Parathyroid adenoma (tissue), 2 donors: ENCODE results near the gene TCF25.
"Not testable (repeated sequence)": the region's sequence is repeated elsewhere in the genome, so short reads cannot be mapped to it uniquely, and the experiment has no call there.

Experiments used
- H2AFZ ChIP-seq: fragments of 300-600 bp; sonication (generic); one replicate; pipeline ENCODE4 v1.7.0; 2017; ENCODE audit warnings: antibody characterized with exemption, mild to moderate bottlenecking
- H3K27ac ChIP-seq: fragments of 300-600 bp; sonication (generic); one replicate; pipeline ENCODE4 v1.7.0; 2017
- H3K27me3 ChIP-seq: fragments of 300-600 bp; sonication (generic); one replicate; pipeline ENCODE4 v1.7.0; 2017; ENCODE audit warnings: low read length; ENCODE audit not compliant: control insufficient read depth, insufficient read depth
- H3K36me3 ChIP-seq: fragments of 300-600 bp; sonication (generic); one replicate; pipeline ENCODE4 v1.7.0; 2017; ENCODE audit warnings: low read length; ENCODE audit not compliant: control insufficient read depth, insufficient read depth
- H3K4me1 ChIP-seq: fragments of 300-600 bp; sonication (generic); one replicate; pipeline ENCODE4 v1.7.0; 2017; ENCODE audit warnings: control low read depth
- H3K4me2 ChIP-seq: fragments of 300-600 bp; sonication (generic); one replicate; pipeline ENCODE4 v1.7.0; 2017; ENCODE audit warnings: low read length
- H3K4me3 ChIP-seq: fragments of 300-600 bp; sonication (generic); one replicate; pipeline ENCODE4 v1.7.0; 2017; ENCODE audit warnings: low read depth, low read length
- H3K79me2 ChIP-seq: fragments of 300-600 bp; sonication (generic); one replicate; pipeline ENCODE4 v1.7.0; 2017; ENCODE audit warnings: control low read depth
- H3K9ac ChIP-seq: fragments of 300-600 bp; sonication (generic); one replicate; pipeline ENCODE4 v1.7.0; 2017; ENCODE audit warnings: mild to moderate bottlenecking
- H3K9me3 ChIP-seq: fragments of 300-600 bp; sonication (generic); one replicate; pipeline ENCODE4 v1.7.0; 2017; ENCODE audit warnings: low read length; ENCODE audit not compliant: control insufficient read depth
- TF ChIP-seq, protein P1 (sequence below): fragments of 300-600 bp; sonication (generic); IDR thresholded peaks from one replicate; pipeline ENCODE4 v1.7.0; 2017; ENCODE audit warnings: antibody characterized with exemption, mild to moderate bottlenecking
- donor health status: primary hyperparathyroidism.

The TCF25 gene

DNA sequence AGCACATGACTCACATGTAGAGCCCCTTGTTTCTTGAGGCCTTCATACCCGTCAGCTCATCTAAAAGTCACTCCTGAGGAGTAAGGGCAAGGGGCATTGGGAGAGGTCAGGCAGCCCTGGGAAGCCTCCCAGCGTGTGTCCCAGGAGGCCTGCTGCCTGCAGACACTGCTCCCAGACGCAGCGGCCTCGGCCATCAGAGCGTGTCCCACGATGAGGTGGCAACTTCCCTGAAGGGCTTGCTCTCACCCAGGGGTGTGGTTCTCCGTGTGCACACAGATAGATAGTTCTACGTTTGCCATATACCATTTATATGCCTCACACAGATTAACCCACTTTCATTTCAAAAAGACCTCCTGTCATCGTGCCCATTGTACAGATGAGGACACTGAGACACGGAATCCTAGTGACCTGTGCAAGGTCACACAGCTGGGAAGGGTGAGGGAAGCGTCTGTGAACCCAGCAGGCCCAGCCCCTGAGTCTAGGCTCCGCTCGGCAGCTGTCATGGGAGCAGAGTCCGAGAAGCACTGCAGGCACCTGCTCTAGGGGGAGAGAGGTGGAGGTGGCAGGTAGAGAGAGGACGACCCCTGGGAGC is 58.0 kb downstream of the TCF25 start:
- Histone ChIP-seq H3K27me3 (no peaks in the 10 kb centered on the region), H3K79me2 (no peaks in the 10 kb centered on the region), H3K4me2 (no peak overlapping the region), H3K36me3 (no peaks in the 10 kb centered on the region), H3K4me1 (peaks cover 1% of the 10 kb centered on the region), H3K9ac (no peak overlapping the region), H3K4me3 (no peak overlapping the region), H3K27ac (no peak overlapping the region), H2AFZ (no peak overlapping the region), H3K9me3 (no peaks in the 10 kb centered on the region)
- TF ChIP-seq, protein P1, sequence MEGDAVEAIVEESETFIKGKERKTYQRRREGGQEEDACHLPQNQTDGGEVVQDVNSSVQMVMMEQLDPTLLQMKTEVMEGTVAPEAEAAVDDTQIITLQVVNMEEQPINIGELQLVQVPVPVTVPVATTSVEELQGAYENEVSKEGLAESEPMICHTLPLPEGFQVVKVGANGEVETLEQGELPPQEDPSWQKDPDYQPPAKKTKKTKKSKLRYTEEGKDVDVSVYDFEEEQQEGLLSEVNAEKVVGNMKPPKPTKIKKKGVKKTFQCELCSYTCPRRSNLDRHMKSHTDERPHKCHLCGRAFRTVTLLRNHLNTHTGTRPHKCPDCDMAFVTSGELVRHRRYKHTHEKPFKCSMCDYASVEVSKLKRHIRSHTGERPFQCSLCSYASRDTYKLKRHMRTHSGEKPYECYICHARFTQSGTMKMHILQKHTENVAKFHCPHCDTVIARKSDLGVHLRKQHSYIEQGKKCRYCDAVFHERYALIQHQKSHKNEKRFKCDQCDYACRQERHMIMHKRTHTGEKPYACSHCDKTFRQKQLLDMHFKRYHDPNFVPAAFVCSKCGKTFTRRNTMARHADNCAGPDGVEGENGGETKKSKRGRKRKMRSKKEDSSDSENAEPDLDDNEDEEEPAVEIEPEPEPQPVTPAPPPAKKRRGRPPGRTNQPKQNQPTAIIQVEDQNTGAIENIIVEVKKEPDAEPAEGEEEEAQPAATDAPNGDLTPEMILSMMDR = no peak

DNA sequence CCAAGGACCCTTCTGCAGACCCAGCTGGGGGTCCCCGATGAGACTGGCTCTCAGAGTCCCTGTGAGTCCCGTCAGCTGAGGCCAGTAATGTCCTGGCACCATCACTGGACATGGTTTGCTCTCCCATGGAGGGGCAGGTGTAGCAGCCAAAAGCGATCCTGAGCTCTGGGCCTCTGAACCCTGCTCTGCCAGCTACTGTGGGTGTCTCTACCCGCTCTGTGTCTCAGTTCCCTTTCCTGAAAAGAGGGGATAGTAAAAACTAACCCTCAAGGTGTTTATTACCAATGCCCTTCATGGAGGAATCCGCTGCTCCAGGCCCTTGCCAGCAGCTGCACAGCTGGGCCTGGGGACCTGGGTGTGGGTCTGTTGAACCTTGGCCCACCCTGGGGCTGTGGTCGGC is 58.6 kb downstream of the TCF25 start:
- Histone ChIP-seq H3K4me2 (no peak overlapping the region), H3K9me3 (no peaks in the 10 kb centered on the region), H3K4me3 (no peak overlapping the region), H2AFZ (no peak overlapping the region), H3K27me3 (no peaks in the 10 kb centered on the region), H3K4me1 (no peaks in the 10 kb centered on the region), H3K9ac (no peak overlapping the region), H3K79me2 (no peaks in the 10 kb centered on the region), H3K27ac (no peak overlapping the region), H3K36me3 (no peaks in the 10 kb centered on the region)
- TF ChIP-seq, protein P1 = no peak

DNA sequence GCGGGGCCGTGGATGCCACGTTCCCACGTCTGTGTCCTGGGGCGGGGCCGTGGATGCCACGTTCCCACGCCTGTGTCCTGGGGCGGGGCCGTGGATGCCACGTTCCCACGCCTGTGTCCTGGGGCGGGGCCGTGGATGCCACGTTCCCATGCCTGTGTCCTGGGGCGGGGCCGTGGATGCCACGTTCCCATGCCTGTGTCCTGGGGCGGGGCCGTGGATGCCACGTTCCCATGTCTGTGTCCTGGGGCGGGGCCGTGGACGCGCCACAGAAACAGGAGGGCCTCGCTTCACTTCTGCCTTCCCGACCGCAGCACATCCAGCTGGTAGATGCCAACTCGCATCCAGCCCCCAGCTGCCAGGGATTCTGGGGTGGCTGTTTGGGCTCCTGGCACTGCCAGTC is 60.6 kb downstream of the TCF25 start:
- not testable (repeated sequence) for H3K4me1 ChIP-seq, H3K9ac ChIP-seq, H3K79me2 ChIP-seq, H3K27ac ChIP-seq, H3K9me3 ChIP-seq, H3K36me3 ChIP-seq, H3K4me2 ChIP-seq, H2AFZ ChIP-seq, H3K27me3 ChIP-seq, H3K4me3 ChIP-seq

DNA sequence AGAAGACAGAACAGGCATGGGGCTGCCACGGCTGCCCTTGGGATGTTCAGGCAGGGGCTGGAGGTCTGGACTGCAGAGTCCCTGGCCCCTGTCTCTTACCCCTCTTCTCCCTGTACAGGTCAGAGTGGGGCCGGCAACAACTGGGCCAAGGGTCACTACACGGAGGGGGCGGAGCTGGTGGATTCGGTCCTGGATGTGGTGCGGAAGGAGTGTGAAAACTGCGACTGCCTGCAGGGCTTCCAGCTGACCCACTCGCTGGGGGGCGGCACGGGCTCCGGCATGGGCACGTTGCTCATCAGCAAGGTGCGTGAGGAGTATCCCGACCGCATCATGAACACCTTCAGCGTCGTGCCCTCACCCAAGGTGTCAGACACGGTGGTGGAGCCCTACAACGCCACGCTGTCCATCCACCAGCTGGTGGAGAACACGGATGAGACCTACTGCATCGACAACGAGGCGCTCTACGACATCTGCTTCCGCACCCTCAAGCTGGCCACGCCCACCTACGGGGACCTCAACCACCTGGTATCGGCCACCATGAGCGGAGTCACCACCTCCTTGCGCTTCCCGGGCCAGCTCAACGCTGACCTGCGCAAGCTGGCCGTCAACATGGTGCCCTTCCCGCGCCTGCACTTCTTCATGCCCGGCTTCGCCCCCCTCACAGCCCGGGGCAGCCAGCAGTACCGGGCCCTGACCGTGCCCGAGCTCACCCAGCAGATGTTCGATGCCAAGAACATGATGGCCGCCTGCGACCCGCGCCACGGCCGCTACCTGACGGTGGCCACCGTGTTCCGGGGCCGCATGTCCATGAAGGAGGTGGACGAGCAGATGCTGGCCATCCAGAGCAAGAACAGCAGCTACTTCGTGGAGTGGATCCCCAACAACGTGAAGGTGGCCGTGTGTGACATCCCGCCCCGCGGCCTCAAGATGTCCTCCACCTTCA is 61.5 kb downstream of the TCF25 start:
- no peaks in the 10 kb centered on the region for H3K9me3 ChIP-seq

DNA sequence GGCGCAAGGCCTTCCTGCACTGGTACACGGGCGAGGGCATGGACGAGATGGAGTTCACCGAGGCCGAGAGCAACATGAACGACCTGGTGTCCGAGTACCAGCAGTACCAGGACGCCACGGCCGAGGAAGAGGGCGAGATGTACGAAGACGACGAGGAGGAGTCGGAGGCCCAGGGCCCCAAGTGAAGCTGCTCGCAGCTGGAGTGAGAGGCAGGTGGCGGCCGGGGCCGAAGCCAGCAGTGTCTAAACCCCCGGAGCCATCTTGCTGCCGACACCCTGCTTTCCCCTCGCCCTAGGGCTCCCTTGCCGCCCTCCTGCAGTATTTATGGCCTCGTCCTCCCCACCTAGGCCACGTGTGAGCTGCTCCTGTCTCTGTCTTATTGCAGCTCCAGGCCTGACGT is 62.2 kb downstream of the TCF25 start:
- H3K4me1 ChIP-seq, H3K27me3 ChIP-seq, H3K27ac ChIP-seq, H3K36me3 ChIP-seq, H3K4me3 ChIP-seq, H3K79me2 ChIP-seq, H2AFZ ChIP-seq, H3K4me2 ChIP-seq, H3K9me3 ChIP-seq, H3K9ac ChIP-seq: not testable (repeated sequence)

More for the DNA sequence above, 61.5 kb downstream of the TCF25 start:
- Histone ChIP-seq H3K4me3 (no peak overlapping the region), H3K4me1 (no peaks in the 10 kb centered on the region), H3K36me3 (no peaks in the 10 kb centered on the region), H3K9ac (no peak overlapping the region), H3K79me2 (no peaks in the 10 kb centered on the region), H2AFZ (no peak overlapping the region), H3K27me3 (no peaks in the 10 kb centered on the region), H3K4me2 (no peak overlapping the region), H3K27ac (no peak overlapping the region)
- TF ChIP-seq, protein P1 = no peak
